ENCODE results near the gene SRP14. TPM values are rescaled to one million over a fixed set of nuclear protein-coding genes. Genes with fewer than 3 reads are reported as not detected.

Gene SRP14
- total RNA-seq, 1 donor from 2014 or later: 196 TPM

DNA sequence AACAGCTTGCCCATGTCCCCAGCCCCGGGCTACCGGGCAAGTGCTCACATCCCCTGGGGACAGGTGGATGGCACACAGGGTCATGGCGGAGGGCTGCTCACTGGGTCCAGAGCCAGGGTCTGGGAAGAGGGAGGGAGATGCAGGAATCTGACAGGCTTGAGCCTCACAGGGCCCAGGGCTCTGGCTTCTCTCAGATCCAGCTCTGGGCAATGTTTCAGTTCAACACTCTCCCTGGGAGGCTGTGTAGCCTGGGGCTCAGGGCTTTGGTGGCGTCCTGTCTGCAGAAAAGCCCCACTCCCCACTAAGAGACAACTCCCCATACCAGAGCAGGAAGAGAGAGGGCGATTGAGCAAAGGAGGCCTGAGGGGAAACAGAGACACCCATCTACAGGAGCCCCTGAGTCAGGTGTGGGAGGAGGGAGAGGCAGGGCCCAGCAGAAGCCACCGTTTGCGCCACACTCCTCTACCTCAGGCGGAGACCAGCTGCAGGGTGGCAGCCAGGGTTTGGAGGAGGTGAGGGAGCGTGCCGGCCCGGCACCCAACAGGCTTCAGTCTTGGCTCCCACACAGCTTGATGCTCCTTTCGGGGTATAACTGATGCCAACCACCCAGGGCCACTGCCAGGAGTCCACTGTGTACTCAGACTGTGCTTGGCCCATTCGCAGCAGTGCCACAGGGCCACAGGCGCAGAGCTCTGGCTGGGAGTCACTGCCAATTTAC, 16.8 kb upstream of the SRP14 start:
- Mint-ChIP-seq H3K9me3 (ENCODE audit: unreplicated experiment) (no peaks in the 10 kb centered on the region), H3K27ac (ENCODE audit: unreplicated experiment) (no peak overlapping the region), H3K27me3 (ENCODE audit: unreplicated experiment) (no peaks in the 10 kb centered on the region), H3K36me3 (ENCODE audit: unreplicated experiment) (no peaks in the 10 kb centered on the region), H3K4me1 (ENCODE audit: unreplicated experiment) (peaks cover 52% of the 10 kb centered on the region), H3K4me3 (ENCODE audit: unreplicated experiment) (no peak overlapping the region)
- no peak for TF ChIP-seq CTCF (IDR thresholded peaks at IDR 0.05)
- DNase-seq (ENCODE audit: extremely low spot score, unreplicated experiment): no peak

DNA sequence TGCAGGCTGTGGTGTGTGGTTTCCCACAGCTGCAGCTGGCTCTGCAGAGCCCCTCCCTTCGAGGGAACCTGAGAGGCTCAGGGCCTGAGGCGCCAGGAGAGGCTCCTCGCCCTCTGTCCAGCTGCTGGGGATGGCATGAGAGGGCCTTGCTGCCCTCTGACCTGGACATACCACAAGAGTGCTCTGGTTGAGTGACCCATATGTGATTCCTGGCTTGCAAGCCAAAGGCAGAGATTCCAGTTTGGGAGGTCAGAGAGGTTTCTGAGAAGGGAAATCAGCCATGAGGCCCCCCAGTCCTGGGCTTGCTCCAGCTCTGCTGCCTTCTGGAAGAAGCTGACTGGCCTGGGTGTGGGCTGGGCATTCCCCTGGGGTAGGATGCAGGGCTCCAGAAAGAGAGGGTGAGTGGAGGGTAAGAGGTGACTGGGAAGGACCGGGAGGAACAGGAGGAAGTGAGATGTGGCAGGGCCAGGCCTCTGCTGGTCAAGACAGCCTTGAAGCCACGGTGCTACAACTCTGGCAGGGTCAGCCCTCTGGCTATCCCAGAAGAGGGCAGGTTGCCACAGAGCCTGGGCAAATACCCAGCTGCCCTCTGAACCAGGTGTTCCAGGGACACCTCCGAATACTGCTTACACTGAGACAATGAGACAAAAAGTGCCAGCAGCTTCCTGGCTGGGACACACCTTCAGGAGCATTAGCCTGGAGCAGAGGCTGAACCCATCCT, 16.0 kb upstream of the SRP14 start:
- Mint-ChIP-seq H3K27ac (ENCODE audit: unreplicated experiment) (peak overlapping the region; percentile 77), H3K27me3 (ENCODE audit: unreplicated experiment) (no peaks in the 10 kb centered on the region), H3K9me3 (ENCODE audit: unreplicated experiment) (no peaks in the 10 kb centered on the region), H3K4me1 (ENCODE audit: unreplicated experiment) (peaks cover 54% of the 10 kb centered on the region), H3K4me3 (ENCODE audit: unreplicated experiment) (peak overlapping the region; percentile 15), H3K36me3 (ENCODE audit: unreplicated experiment) (no peaks in the 10 kb centered on the region)
- no peak for TF ChIP-seq CTCF (IDR thresholded peaks at IDR 0.05)
- DNase-seq (ENCODE audit: extremely low spot score, unreplicated experiment): peak; percentile 92

DNA sequence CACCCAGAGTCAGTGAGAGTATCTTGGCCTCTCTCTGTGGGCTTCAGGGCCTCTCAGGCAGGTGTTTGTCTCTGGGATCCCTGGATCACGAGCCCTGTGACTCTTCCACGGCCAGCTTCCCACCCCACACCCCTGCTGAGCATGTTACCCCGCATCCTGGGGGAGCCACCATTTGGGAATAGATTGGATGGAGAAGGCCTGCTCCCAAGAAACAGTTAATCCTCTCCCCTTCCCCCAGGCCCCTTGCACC, 15.5 kb upstream of the SRP14 start:
- Mint-ChIP-seq H3K9me3 (ENCODE audit: unreplicated experiment) (no peaks in the 10 kb centered on the region), H3K4me3 (ENCODE audit: unreplicated experiment) (no peak overlapping the region), H3K27ac (ENCODE audit: unreplicated experiment) (peak overlapping the region; percentile 77), H3K27me3 (ENCODE audit: unreplicated experiment) (no peaks in the 10 kb centered on the region), H3K4me1 (ENCODE audit: unreplicated experiment) (peaks cover 54% of the 10 kb centered on the region), H3K36me3 (ENCODE audit: unreplicated experiment) (no peaks in the 10 kb centered on the region)
- TF ChIP-seq CTCF (IDR thresholded peaks at IDR 0.05): no peak
- DNase-seq (ENCODE audit: extremely low spot score, unreplicated experiment): no peak

DNA sequence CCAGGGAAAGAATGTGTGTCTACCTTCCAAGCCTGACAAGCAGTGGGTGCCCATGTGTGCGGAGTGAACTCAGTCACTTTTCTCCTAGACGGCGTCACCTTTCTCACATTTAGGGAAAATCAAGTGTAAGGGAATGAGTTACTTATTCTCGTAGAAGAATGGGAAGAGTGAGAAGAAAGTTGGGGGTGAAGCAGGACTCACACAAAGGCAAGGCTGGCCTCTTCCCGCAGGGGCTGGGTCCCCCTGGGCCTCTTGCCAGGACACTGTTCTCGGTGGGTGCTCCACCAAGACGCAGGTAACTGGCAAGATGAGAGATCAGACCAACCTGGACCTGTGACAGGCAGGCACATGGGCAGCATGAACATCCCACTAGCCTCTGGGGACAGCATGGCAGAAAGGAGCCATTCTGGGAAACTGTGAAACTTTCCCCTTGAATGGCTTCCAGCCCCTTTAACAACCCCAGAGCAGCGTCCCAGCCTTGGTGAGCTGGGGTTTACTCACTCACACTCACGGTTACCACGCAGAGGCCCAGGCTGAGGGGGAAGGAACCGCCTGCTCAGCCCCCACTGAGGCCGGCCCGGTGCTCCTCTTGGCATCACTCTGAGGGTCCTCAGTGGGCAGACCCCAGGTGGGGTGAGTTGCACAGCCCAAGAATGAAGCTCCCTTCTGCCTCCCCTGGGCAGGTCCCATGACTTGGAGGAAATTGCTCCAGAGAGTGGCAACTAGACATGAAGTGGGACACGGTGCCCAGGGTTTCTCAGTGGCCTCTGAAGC, 15.0 kb upstream of the SRP14 start:
- Mint-ChIP-seq H3K4me1 (ENCODE audit: unreplicated experiment) (peaks cover 59% of the 10 kb centered on the region), H3K27me3 (ENCODE audit: unreplicated experiment) (no peaks in the 10 kb centered on the region)

More for the DNA sequence above, 15.0 kb upstream of the SRP14 start:
- TF ChIP-seq CTCF (IDR thresholded peaks at IDR 0.05): no peak
- H3K9me3 Mint-ChIP-seq (ENCODE audit: unreplicated experiment): no peaks in the 10 kb centered on the region
- peak overlapping the region; percentile 2 for H3K27ac Mint-ChIP-seq (ENCODE audit: unreplicated experiment)
- H3K36me3 Mint-ChIP-seq (ENCODE audit: unreplicated experiment): no peaks in the 10 kb centered on the region
- no peak for DNase-seq (ENCODE audit: extremely low spot score, unreplicated experiment)
- no peak overlapping the region for H3K4me3 Mint-ChIP-seq (ENCODE audit: unreplicated experiment)
